NCI-H748 (cell line): Measurements from ENCODE around the gene CAMKMT.

ENCODE experiments used
- DNase-seq: peaks from one replicate; lab custom pipeline; 2025; ENCODE audit not compliant: unreplicated experiment; lab: John Stamatoyannopoulos, UW

CAMKMT gene

DNA sequence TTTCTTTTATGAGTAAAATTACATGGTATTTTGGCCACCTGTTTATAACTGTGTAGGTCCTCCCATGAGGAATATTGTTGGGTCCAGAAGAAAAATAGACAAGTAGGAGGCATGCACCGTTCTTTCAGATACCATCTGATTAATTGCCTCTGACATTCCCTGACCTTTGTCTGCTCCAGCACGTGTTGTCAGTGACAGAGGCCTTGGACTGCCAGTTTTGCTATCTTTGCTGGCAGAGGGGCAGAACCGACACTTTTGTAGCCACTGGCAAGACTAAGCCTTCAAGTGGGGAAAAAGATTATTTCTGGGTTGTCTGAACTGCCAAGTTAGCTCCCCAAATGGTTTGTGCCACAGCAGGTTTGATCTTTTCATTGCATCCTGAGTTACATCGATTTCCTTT is 276.9 kb downstream of the CAMKMT start:
- DNase-seq, result no peak

- no peak for DNase-seq
Measured at GRCh38 chr2:44639399-44639798, 277.7 kb downstream of the CAMKMT start.

DNA sequence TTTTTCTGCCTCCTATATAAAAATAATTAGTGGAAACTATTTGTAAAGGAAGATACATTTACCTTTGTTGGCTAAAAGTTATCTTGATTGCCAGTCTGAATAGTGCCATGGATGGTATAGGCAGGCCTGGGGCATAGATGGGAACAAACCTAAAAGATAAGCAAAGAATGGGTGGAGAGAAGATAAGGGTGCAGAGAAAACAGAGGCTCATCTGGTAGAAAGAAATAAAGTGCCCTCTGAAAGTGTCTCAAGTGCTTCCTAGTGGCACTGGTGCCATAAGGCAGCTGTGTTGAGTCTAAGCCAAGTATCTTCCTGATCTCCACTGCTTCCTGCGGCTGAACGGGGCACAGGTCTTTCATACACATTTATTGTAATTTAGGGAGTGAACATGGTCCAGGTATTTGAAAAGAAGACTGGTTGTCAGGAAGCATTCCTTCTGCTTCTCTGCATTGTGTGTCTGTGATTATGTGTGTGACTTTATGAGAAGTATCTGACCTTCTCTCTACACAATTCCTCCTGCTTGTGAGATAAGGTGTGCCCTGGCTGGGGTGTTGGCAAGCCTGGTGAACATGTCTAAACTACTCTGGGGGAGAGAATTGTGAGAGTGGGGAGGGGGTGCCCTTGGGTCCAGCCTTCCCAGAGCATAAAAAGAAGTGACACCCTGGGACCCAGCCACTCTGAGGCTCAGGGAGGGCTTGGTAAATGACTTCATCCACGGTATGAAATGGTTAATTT is 280.5 kb downstream of the CAMKMT start:
- no peak for DNase-seq

- DNase-seq, result no peak
Measured at GRCh38 chr2:44645937-44646336, 284.2 kb downstream of the CAMKMT start.

DNA sequence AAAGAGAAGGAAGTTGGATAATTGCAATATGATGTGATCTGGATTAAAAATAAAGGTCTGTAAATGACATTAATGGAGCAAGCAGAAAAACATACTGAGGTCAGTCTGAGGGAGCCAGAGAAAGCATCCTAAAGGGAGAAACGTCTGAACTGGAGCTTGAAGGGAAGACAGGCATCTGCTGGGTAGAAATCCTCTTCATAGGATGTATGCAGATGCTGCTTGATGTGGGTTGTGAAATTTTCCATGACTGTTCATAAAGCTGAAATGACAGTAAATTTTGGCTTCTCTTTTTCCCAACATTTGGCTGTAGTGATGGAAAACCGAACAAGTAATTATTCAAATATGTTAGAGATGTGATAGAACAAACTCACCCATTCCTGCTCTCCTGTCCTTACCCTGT is 287.6 kb downstream of the CAMKMT start:
- no peak for DNase-seq

GRCh38 chr2:44650796-44651195 is 289.0 kb downstream of the CAMKMT start:
- no peak for DNase-seq

DNA sequence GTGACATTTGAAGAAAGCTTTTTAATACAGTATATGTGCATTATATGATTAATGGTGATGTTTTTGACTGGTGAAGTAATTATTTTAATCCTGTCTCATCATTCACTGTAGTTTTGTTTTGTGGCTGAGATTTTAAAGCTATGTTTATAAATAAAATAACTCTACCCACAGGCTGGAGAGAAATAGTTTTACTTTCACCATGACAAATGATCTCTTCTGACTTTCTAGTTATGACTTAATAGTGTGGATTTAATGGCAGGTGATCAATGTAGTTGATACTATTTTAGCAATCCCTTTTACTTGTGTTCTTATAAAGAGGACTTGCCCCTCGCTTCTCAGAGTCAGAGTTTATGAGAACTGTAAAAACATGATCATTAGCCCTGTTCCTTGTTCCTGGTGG is 290.2 kb downstream of the CAMKMT start:
- no peak for DNase-seq

DNA sequence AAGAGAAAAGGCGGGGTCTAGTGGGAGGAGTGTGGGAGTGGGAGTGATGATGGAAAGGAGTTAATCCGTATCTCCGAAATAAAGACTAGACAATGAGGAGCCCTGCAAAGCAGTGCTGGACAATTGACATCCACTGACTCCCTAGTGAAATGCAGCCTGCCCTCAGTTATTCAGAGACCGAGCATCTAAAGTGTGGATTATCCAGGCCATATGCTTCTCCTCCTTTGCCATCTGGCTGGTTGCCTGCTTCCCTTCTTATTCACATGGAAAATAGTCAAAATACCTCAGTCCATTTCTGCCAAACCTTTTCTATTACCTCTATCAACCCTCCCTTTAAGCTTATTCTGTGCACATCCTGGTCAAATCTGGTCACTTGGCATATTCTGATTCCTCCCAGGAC is 291.0 kb downstream of the CAMKMT start:
- no peak for DNase-seq

DNA sequence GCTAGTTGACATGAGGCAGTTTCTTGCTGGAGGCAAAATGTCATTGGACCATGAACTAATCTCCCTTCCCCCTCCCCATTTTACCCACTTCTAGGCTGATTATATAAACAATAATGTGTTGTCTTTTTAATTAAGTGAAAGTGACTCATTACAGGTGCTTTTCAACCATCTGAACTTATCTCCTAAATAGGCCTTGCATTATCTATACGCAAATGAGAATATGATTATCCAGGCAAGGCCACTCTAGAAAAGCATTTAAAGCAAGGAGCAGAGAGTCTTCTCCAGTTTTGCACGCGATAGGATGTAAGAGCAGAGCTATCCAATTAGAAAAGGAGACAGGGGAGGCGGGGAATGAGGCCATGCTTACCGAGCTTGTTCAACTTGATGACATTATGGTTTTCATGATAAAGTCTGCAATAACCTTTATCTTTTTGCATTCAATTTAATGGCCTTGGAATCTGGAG is 293.7 kb downstream of the CAMKMT start:
- DNase-seq, result peak; percentile 79

GRCh38 chr2:44656460-44656859 is 294.7 kb downstream of the CAMKMT start:
- no peak for DNase-seq

- no peak for DNase-seq
Measured at GRCh38 chr2:44663471-44664073, 301.8 kb downstream of the CAMKMT start.

GRCh38 chr2:44668336-44668735 is 306.6 kb downstream of the CAMKMT start:
- peak; percentile 35 for DNase-seq

- DNase-seq, result no peak
Measured at GRCh38 chr2:44671276-44671675, 309.5 kb downstream of the CAMKMT start.

DNA sequence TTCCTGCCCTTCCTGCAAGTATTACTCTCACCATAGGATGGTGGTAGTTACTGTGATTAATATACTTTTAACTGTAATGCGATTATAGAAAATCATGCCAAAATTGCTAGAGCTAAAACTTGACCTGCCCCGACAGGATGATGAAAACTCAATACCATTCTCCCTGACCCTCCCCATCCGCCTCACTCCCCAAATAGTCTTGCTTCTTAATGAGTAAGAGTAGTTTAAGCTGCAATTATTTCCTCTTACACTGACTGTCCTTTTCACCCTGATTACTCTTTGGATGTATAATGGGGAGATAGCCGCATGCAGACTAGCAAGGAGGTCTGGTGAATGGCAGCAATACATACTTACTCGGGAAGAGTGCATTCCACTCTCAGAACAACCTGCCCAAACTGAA is 310.2 kb downstream of the CAMKMT start:
- no peak for DNase-seq

DNA sequence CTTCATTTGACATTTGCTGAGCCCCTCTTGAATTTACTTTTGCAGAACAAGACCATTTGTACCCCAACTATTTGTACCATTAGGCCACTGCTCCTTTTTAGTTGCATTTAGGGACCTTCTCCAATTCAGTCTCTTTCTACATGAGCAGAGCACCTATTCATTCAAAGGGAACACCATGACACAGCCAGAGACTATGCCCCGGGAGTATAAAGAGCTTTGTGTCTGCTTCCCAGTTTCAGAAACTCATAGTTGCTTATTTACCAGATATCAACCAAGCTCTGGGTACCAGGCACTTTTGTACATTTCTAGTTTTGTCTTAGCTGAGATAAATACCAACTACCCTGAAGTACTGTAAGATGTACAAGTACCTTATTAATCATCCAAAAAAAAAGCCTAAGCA is 310.7 kb downstream of the CAMKMT start:
- no peak for DNase-seq

DNA sequence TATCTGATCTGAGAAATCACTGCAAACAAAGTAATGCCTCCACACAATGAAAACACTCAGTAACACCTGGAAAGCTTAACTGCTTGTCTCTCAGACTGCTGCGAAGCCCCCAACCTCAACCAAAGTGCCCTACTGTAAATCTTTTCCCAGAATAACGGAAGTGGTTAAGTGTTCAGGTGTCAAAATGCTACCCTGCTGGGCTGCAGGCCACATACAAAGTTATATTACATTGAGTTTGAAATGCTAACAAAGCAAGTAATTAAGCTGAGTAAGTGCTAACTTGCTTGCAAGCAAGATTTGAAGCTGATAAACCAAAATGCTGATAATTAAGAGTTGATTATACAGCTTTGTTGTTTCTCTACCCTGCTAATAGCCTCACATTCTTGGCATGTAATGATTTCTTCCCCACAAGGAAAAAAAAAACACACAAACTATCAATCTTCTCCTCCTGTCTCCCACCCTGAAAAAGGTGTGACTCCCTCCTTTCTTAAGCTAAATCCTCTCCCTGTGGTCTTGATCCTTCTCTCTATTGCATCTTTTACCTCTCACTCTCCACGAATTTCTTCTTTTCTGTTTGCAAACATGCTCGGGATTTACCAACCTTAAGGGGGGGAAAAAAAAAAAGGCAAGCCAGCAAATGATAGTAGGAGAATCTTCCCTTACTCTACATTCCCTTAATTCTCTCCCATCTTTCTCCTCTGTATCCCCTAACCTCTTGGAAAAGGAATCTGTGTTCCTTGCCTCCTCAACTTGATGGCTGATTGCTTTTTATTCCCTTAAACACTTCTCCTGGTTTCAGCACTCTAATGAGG is 312.9 kb downstream of the CAMKMT start:
- peak; percentile 31 for DNase-seq

- DNase-seq, result no peak
Measured at GRCh38 chr2:44676379-44676778, 314.6 kb downstream of the CAMKMT start.

DNA sequence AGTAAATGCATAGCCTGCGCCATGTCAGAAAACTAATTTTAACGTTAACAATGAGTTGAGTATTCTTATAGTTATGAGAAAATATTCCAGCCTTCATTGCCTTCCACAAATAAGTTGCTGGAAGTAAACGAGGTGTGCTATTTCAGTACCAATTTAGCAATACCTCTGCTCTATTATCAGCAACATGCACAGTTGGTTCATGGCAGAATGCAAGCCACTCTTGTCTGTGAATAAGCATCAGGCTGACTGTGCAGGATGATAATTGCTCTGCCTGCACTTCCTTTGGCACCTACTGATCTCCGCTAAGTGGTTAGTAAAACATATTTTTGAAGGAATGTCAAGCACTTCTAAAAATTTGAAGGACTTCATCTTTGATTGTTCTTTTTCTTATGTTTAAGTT is 317.8 kb downstream of the CAMKMT start:
- DNase-seq, result no peak

- no peak for DNase-seq
Measured at GRCh38 chr2:44679990-44680389, 318.2 kb downstream of the CAMKMT start.

- DNase-seq, result no peak
Measured at GRCh38 chr2:44680424-44680971, 318.8 kb downstream of the CAMKMT start.

- DNase-seq, result peak; percentile 28
Measured at GRCh38 chr2:44680983-44681531, 319.3 kb downstream of the CAMKMT start.
